ENCODE results near the gene THSD7B.

GRCh38 chr2:136751406-136751805 lies 13.9 kb upstream of the THSD7B start:
- TF ChIP-seq EZH2phosphoT487 (IDR thresholded peaks at IDR 0.05; ENCODE audit: insufficient read depth, low read depth) (no peak), EZH2 (IDR thresholded peaks at IDR 0.05; ENCODE audit: insufficient read depth, poor library complexity, severe bottlenecking) (no peak)
